Smooth muscle cell (in vitro differentiated cells): ENCODE data around the gene PRKCA. TPM values are rescaled to one million over a fixed set of nuclear protein-coding genes. Genes with fewer than 3 reads are reported as not detected.
"Not testable (repeated sequence)": the region's sequence is repeated elsewhere in the genome, so short reads cannot be mapped to it uniquely, and the experiment has no call there.

ENCODE experiments used
- DNase-seq: peaks from one replicate; lab custom pipeline; 2025; ENCODE audit not compliant: unreplicated experiment; lab: John Stamatoyannopoulos, UW
- H2AFZ ChIP-seq: fragments of 200-600 bp; sonication (generic); 2 replicates; pipeline ENCODE4 v1.6.0; 2016; ENCODE audit warnings: antibody characterized with exemption, low read depth, mild to moderate bottlenecking
- H3F3A ChIP-seq: fragments of 200-600 bp; sonication (generic); 2 replicates; pipeline ENCODE4 v1.6.0; 2017; ENCODE audit warnings: antibody characterized with exemption, low read depth
- H3K27ac ChIP-seq: fragments of 200-600 bp; sonication (generic); 2 replicates; pipeline ENCODE4 v1.5.1; 2016; ENCODE audit warnings: low read depth, mild to moderate bottlenecking
- H3K27me3 ChIP-seq: fragments of 200-600 bp; sonication (generic); 2 replicates; pipeline ENCODE4 v1.6.1; 2016; ENCODE audit warnings: low read depth, mild to moderate bottlenecking
- H3K36me3 ChIP-seq: fragments of 200-600 bp; sonication (generic); 2 replicates; pipeline ENCODE4 v1.5.1; 2016; ENCODE audit warnings: low read depth
- H3K4me1 ChIP-seq: fragments of 200-600 bp; sonication (generic); 2 replicates; pipeline ENCODE4 v1.5.1; 2016; ENCODE audit warnings: low read depth
- H3K4me2 ChIP-seq: fragments of 200-600 bp; sonication (generic); 2 replicates; pipeline ENCODE4 v1.6.0; 2016; ENCODE audit warnings: mild to moderate bottlenecking
- H3K4me3 ChIP-seq: fragments of 200-600 bp; sonication (generic); 2 replicates; pipeline ENCODE4 v1.5.1; 2016; ENCODE audit warnings: mild to moderate bottlenecking
- H3K79me2 ChIP-seq: fragments of 200-600 bp; sonication (generic); 2 replicates; pipeline ENCODE4 v1.6.0; 2016; ENCODE audit warnings: low read depth, mild to moderate bottlenecking
- H3K9ac ChIP-seq: fragments of 200-600 bp; sonication (generic); 2 replicates; pipeline ENCODE4 v1.6.0; 2016; ENCODE audit warnings: low read depth
- H3K9me3 ChIP-seq: fragments of 200-600 bp; sonication (generic); replicated peaks from 2 replicates; pipeline ENCODE4 v1.5.1; 2016; ENCODE audit warnings: low read depth
- H4K20me1 ChIP-seq: fragments of 200-600 bp; sonication (generic); 2 replicates; pipeline ENCODE4 v1.6.0; 2016; ENCODE audit warnings: low read depth
- WGBS: methylation state at CpG from one replicate; pipeline ENCODE4 v1.1.7; 2016; ENCODE audit warnings: low lambda C conversion rate; 5-methylcytosine and 5-hydroxymethylcytosine counted together
- polyA plus RNA-seq: library from polyadenylated mRNA; unstranded; fragments of >200 nt; fragmentation: Nextera tagmentation; extraction: Ambion mirVana; gene quantifications from 2 replicates; pipeline ENCODE4 v1.2.1, GENCODE V29; 2016
- total RNA-seq: library from RNA; depleted of rRNA; stranded (reverse); fragments of >200 nt; gene quantifications from 2 replicates; pipeline ENCODE4 v1.2.3, GENCODE V29; 2014
- TF ChIP-seq, protein P1 (sequence below): fragments of 200-600 bp; sonication (generic); IDR thresholded peaks from 2 replicates; pipeline ENCODE4 v1.5.1; 2017; ENCODE audit warnings: borderline replicate concordance, mild to moderate bottlenecking, antibody characterized with exemption; ENCODE audit not compliant: insufficient read depth, poor library complexity, severe bottlenecking

The PRKCA gene
- total RNA-seq, result 4.3 and 7.1 TPM in 2 replicates
- 0.78 and 2.9 TPM in 2 replicates for polyA plus RNA-seq

DNA sequence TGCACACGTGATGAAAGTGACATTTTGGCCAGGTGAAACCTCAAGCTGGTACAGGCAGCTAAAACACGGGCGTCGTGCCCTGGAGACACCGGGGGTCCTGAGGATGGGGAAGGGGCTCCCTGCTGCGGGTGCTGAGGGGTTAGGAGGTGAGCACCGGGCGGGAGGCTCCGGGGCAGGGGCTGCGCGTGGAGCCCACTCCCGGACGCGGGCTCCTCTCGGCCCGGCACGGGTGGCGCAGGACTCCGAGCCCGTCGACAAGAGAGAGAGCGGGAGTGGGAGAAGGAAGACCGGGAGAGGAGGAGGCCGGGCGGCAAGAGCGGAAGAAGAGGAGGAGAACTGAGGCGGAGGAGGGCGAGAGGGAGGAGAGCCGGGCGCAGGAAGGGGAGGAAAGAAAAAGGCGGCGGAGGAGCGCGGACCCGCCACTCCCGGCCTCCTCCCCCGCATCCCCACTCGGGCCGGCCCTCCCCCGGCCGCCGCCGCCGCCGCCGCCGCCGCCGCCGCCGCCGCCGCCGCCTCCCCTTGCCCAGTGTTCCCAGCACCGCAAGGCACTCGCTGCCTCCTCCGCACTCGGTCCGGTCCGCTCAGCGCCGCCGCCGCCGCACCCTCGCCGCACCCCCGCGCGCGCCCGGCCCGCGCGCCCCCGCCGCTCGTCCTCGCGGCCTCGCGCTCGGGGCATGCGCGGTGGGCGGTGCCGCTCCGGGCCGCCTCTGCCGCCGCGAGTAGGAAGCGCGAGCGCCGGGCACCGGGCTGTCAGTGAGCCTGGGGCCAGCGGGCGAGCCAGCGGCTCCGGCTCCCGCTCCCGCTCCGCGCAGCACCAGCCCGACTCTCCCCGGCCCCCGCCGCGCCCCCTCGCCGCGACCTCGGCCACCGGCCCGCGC, at the start of gene PRKCA:
Gene PRKCA, plus strand, starts transcription at position 750 of the 878 bp plus-strand sequence.
- TF ChIP-seq, protein P1, sequence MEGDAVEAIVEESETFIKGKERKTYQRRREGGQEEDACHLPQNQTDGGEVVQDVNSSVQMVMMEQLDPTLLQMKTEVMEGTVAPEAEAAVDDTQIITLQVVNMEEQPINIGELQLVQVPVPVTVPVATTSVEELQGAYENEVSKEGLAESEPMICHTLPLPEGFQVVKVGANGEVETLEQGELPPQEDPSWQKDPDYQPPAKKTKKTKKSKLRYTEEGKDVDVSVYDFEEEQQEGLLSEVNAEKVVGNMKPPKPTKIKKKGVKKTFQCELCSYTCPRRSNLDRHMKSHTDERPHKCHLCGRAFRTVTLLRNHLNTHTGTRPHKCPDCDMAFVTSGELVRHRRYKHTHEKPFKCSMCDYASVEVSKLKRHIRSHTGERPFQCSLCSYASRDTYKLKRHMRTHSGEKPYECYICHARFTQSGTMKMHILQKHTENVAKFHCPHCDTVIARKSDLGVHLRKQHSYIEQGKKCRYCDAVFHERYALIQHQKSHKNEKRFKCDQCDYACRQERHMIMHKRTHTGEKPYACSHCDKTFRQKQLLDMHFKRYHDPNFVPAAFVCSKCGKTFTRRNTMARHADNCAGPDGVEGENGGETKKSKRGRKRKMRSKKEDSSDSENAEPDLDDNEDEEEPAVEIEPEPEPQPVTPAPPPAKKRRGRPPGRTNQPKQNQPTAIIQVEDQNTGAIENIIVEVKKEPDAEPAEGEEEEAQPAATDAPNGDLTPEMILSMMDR, result no peak
- Histone ChIP-seq H3K4me1 (peaks cover 14% of the 10 kb centered on the region), H3K27ac (no peak within 1 kb of the TSS), H3K9me3 (no peaks in the 10 kb centered on the region), H3K27me3 (peaks cover 29% of the 10 kb centered on the region), H3K4me3 (peak within 1 kb of the TSS; percentile 83), H3K79me2 (no peaks in the 10 kb centered on the region), H3F3A (peaks cover 5% of the 10 kb centered on the region), H3K9ac (peak within 1 kb of the TSS; percentile 57), H3K4me2 (peak within 1 kb of the TSS; percentile 99), H3K36me3 (no peaks in the 10 kb centered on the region), H2AFZ (peak within 1 kb of the TSS; percentile 95), H4K20me1 (no peaks in the 10 kb centered on the region)
- 1% methylated on average over 65 of the region's 117 CpGs for WGBS
- peak; percentile 55 for DNase-seq

DNA sequence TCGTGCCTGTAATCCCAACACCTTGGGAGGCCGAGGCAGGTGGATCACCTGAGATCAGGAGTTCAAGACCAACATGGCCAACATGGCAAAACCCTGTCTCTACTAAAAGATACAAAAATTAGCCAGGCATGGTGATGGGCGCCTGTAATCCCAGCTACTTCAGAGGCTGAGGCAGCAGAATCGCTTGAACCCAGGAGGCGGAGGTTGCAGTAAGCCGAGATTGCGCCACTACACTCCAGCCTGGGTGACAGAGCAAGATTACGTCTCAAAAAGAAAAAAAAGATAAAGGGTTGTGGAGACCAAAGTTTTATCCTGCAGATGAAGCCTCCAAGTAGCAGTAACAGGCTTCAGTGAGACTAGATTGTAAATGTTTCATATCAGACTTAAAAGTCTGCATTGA, 49.0 kb upstream of the PRKCA start:
- not testable (repeated sequence) for H3K79me2 ChIP-seq, H3K9ac ChIP-seq, H3K4me3 ChIP-seq, H3K27me3 ChIP-seq, H3K9me3 ChIP-seq, H3K4me1 ChIP-seq, H3K4me2 ChIP-seq, H3K36me3 ChIP-seq, H3F3A ChIP-seq, DNase-seq, H3K27ac ChIP-seq, H2AFZ ChIP-seq, H4K20me1 ChIP-seq
- 72% methylated on average over 8 of the region's 8 CpGs for WGBS

DNA sequence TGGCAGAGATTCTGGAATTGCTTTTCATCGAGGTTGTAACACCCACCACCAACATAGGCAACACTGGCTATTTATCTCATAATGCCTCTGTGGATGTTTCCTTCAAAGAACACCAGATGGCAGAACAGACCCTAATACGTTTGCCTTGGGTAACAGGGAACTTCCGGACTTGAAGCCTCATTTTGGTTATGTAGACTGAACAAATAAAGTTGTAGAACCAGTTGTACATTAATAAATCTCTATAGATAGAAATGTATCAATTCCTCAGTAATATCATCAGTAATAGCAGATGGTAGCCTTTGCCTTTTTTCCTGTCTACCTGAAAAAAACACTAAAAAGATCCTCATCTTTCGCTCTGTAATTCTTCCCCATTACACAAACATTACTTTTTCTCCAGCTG, 47.3 kb upstream of the PRKCA start:
- Histone ChIP-seq H3K4me1 (no peaks in the 10 kb centered on the region), H3K36me3 (no peaks in the 10 kb centered on the region), H3K4me3 (no peak overlapping the region), H3F3A (no peaks in the 10 kb centered on the region), H3K27ac (no peak overlapping the region), H3K27me3 (no peaks in the 10 kb centered on the region), H3K9ac (no peak overlapping the region), H3K9me3 (no peaks in the 10 kb centered on the region), H4K20me1 (no peaks in the 10 kb centered on the region), H2AFZ (no peak overlapping the region), H3K4me2 (no peak overlapping the region), H3K79me2 (no peaks in the 10 kb centered on the region)
- TF ChIP-seq, protein P1, result peak; percentile 80
- DNase-seq, result no peak
- WGBS, result 42% methylated on average over 4 of the region's 4 CpGs

DNA sequence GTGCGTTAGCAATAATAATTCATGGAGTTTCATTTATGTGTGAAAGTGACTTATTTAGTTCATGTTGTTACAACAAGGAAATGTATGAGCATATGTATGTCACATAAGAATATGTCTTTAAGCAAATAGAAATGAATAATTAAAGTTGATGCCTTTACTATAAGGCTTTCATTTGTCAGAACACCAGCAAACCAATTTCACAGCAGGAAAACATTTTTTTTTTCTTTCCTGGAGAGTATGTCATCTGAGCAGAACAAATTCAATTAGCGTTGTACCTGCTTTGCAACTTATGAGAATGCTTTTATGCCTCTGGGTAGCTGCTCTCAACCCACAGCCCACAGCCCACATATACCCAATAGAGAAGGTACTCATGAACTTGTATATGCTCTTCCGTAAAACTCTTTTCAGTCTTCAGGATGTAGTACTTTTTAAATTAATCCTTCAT, 46.9 kb upstream of the PRKCA start:
- H3K9me3 ChIP-seq, result no peaks in the 10 kb centered on the region
- 87% methylated on average over 3 of the region's 3 CpGs for WGBS
- H3K79me2 ChIP-seq, result no peaks in the 10 kb centered on the region
- H3K27ac ChIP-seq, result no peak overlapping the region
- H3K27me3 ChIP-seq, result no peaks in the 10 kb centered on the region
- H3K9ac ChIP-seq, result no peak overlapping the region
- H3K4me3 ChIP-seq, result no peak overlapping the region
- H3K36me3 ChIP-seq, result no peaks in the 10 kb centered on the region
- H3K4me2 ChIP-seq, result no peak overlapping the region
- no peak overlapping the region for H2AFZ ChIP-seq
- no peaks in the 10 kb centered on the region for H4K20me1 ChIP-seq
- TF ChIP-seq, protein P1, result no peak
- H3K4me1 ChIP-seq, result no peaks in the 10 kb centered on the region
- DNase-seq, result no peak
- H3F3A ChIP-seq, result no peaks in the 10 kb centered on the region
